GM12878 (cell line): Measurements from ENCODE around the gene PSMC6.

Source experiments
- EZH2 ChIP-seq: IDR thresholded peaks from 2 replicates; pipeline ENCODE4 v1.6.1; 2012; ENCODE audit warnings: low read depth, mild to moderate bottlenecking, control low read depth, inconsistent platforms, low read length, borderline replicate concordance; ENCODE audit not compliant: control insufficient read depth
- FOS ChIP-seq: IDR thresholded peaks from 3 replicates; pipeline ENCODE4 v1.6.1; 2011; ENCODE audit warnings: borderline replicate concordance; ENCODE audit not compliant: insufficient read length; ENCODE audit errors: extremely low read depth
- RAD21 ChIP-seq: IDR thresholded peaks from 2 replicates; pipeline ENCODE4 v1.6.1; 2011; ENCODE audit warnings: mild to moderate bottlenecking, low read depth, low read length, moderate library complexity; ENCODE audit not compliant: insufficient read depth
- RAD51 ChIP-seq: fragments of 450-650 bp; IDR thresholded peaks from 2 replicates; pipeline ENCODE4 v1.6.1; 2016; ENCODE audit warnings: moderate library complexity, mild to moderate bottlenecking, inconsistent platforms
- YY1 ChIP-seq: IDR thresholded peaks from 2 replicates; pipeline ENCODE4 v1.6.1; 2011; ENCODE audit warnings: low read depth, mild to moderate bottlenecking, low read length
- TF ChIP-seq, protein P1 (sequence below), 3 experiments: IDR thresholded peaks in 2 of 3; conservative IDR thresholded peaks in 1 of 3; 2 replicates each; pipeline ENCODE4 v1.5.1; 2011; ENCODE audit warnings: low read depth in 3 of 3, low read length in 3 of 3, mild to moderate bottlenecking in 3 of 3, control low read depth in 2 of 3, moderate library complexity in 2 of 3, inconsistent platforms in 1 of 3, mixed read lengths in 1 of 3; ENCODE audit not compliant: control insufficient read depth in 2 of 3, insufficient read depth in 1 of 3; ENCODE audit errors: extremely low read depth in 1 of 3

DNA sequence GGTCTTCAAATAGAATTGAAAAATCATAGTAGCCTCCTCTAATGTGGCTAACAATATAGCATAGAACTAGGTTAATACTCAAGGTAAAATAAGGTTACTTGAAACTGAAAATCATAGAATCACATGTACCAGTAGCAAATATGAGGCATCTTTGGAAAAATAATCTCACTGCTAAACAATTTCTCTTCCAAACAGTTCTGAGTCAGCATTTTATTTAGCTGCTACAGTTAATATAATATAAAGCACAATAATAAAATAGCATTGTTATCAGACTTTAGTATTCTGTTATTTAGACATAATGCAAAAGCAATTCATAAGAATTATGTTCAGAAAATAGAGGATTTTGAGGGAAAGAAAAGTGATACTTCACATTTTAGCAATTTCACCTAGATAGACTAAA, 46.7 kb upstream of the PSMC6 start:
- TF ChIP-seq, protein P1, sequence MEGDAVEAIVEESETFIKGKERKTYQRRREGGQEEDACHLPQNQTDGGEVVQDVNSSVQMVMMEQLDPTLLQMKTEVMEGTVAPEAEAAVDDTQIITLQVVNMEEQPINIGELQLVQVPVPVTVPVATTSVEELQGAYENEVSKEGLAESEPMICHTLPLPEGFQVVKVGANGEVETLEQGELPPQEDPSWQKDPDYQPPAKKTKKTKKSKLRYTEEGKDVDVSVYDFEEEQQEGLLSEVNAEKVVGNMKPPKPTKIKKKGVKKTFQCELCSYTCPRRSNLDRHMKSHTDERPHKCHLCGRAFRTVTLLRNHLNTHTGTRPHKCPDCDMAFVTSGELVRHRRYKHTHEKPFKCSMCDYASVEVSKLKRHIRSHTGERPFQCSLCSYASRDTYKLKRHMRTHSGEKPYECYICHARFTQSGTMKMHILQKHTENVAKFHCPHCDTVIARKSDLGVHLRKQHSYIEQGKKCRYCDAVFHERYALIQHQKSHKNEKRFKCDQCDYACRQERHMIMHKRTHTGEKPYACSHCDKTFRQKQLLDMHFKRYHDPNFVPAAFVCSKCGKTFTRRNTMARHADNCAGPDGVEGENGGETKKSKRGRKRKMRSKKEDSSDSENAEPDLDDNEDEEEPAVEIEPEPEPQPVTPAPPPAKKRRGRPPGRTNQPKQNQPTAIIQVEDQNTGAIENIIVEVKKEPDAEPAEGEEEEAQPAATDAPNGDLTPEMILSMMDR (IDR thresholded peaks at IDR 0.05 in 2 of 3, conservative IDR thresholded peaks at IDR 0.05 in 1 of 3; ENCODE audit: control insufficient read depth in 2 of 3, extremely low read depth in 1 of 3, insufficient read depth in 1 of 3, low read depth in 3 of 3, low read length in 3 of 3), result no peak
- TF ChIP-seq RAD51 (no peak), YY1 (no peak), EZH2 (no peak), RAD21 (no peak), FOS (no peak)
